Lung (tissue), 12 donors: ENCODE data around the gene CDK14. TPM values are rescaled to one million over a fixed set of nuclear protein-coding genes. Genes with fewer than 3 reads are reported as not detected.

Experiments
- ATAC-seq: fragments of 200-7000 bp; cut with Tn5 transposase; one replicate; pipeline ENCODE4 v1.9.1; 2020; ENCODE audit warnings: moderate number of reproducible peaks; ENCODE audit not compliant: insufficient read depth, low FRiP score
- DNase-seq, 3 donors: peaks; one replicate each; pipeline ENCODE4 v3.0.0-alpha.2; 2013 to 2017
- H3K27ac ChIP-seq, 2 donors: one replicate each; pipeline ENCODE4 v1.5.1; 2013; ENCODE audit warnings: mild to moderate bottlenecking in 2 of 2, moderate library complexity in 2 of 2, control low read depth in 1 of 2, inconsistent platforms in 1 of 2, low read depth in 1 of 2, low read length in 1 of 2
- H3K27me3 ChIP-seq, 3 donors: one replicate each; pipeline ENCODE4 v1.5.1; 2013; ENCODE audit warnings: low read length in 2 of 3; ENCODE audit not compliant: control insufficient read depth in 3 of 3, insufficient read depth in 3 of 3
- H3K36me3 ChIP-seq, 4 donors: one replicate each; pipeline ENCODE4 v1.5.1; 2013; ENCODE audit warnings: low read length in 4 of 4, mild to moderate bottlenecking in 1 of 4, moderate library complexity in 1 of 4; ENCODE audit not compliant: control insufficient read depth in 4 of 4, insufficient read depth in 4 of 4
- H3K4me1 ChIP-seq, 5 donors: one replicate each; pipeline ENCODE4 v1.5.1; 2013; ENCODE audit warnings: low read length in 5 of 5, mild to moderate bottlenecking in 2 of 5, moderate library complexity in 1 of 5; ENCODE audit not compliant: control insufficient read depth in 5 of 5, insufficient read depth in 5 of 5
- H3K4me3 ChIP-seq: one replicate; pipeline ENCODE4 v1.5.1; 2013; ENCODE audit warnings: mild to moderate bottlenecking, control low read depth, moderate library complexity
- H3K9ac ChIP-seq, 2 donors: one replicate each; pipeline ENCODE4 v1.5.1; 2013; ENCODE audit warnings: low read length in 2 of 2, control low read depth in 1 of 2; ENCODE audit not compliant: insufficient read depth in 1 of 2
- H3K9me3 ChIP-seq, 4 donors: one replicate each; pipeline ENCODE4 v1.5.1; 2013; ENCODE audit warnings: low read length in 3 of 4, mild to moderate bottlenecking in 1 of 4, moderate library complexity in 1 of 4; ENCODE audit not compliant: control insufficient read depth in 4 of 4, insufficient read depth in 3 of 4
- CTCF ChIP-seq: IDR thresholded peaks from 2 replicates; pipeline ENCODE4 v1.5.1; 2012; ENCODE audit warnings: mild to moderate bottlenecking; ENCODE audit errors: control extremely low read depth, extremely low read depth
- WGBS, 2 donors: extraction: QIAGEN DNeasy Blood & Tissue Kit; methylation state at CpG; one replicate each; pipeline ENCODE4 v1.1.7; 2013; 5-methylcytosine and 5-hydroxymethylcytosine counted together
- polyA plus RNA-seq, 2 donors: library from polyadenylated mRNA; stranded (reverse); fragments of 200-250 nt; gene quantifications; one replicate each; pipeline ENCODE4 v1.2.1, GENCODE V29; 2013
- total RNA-seq, 2 donors: library from RNA; depleted of rRNA in 1 of 2; stranded (reverse); fragments of >200 nt in 1 of 2; gene quantifications; one replicate each; pipeline ENCODE4 v1.2.1, GENCODE V29; 2014 to 2021
- donor health status: control.
- donor health status: control.
- donor health status: Bipolar disorder and iron deficiency.
- donor health status: healthy.
- donor health status: DM: yes; HTN: yes; CAD: no.

CDK14 gene
- total and polyA plus RNA-seq, 4 donors, result 4.3 to 117 (median 18.9) TPM

DNA sequence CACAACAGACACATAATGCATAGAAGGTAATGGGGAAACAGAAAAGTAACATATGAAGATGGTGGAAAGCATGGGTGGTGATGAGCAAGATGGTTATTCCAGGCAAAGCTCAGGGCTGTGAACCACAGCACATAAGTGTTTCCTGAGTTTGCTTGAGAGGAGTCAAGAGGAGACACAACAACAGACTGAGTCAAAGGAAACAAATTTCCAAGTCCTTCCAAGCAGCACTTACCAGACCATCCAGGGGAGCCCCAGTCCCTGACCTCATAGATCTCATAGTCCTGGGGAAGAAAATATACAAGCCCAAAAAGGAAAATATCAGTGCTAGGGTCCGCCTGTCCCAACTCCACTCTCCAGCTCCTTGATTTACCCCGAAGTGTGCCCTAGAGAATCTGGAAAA, 451.5 kb downstream of the CDK14 start:
- DNase-seq, result no peak
- ATAC-seq, result no peak
- Histone ChIP-seq H3K27ac (no peak overlapping the region), H3K27me3 (no peaks in the 10 kb centered on the region), H3K36me3 (peaks cover 0 to 3% (median 0%) of the 10 kb centered on the region in 4 donors), H3K9me3 (no peaks in the 10 kb centered on the region), H3K4me3 (no peak overlapping the region), H3K4me1 (peaks cover 0 to 40% (median 14%) of the 10 kb centered on the region in 5 donors), H3K9ac (no peak overlapping the region)
- WGBS, 2 donors, result 97 to 100% methylated on average over 2 of the region's 2 CpGs
- TF ChIP-seq CTCF, result no peak

DNA sequence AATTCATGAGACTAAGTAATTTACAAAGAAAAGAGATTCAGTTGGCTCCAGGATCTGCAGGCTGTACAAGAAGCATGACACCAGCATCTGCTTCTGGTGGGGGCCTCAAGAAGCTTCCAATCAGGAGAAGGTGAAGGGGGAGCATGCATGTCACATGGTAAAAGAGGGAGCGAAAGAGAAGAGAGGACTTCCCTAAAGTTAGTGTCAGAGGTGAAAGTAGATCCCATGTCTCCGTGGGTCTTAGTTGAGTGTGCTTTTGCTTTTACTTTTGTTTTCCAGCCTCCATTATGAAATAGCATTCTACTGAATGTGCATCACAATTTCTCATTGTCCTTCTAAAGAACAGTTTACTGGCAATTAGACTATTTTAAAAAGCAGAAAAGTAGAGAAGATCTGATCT, 454.6 kb downstream of the CDK14 start:
- Histone ChIP-seq H3K36me3 (peaks cover 0 to 3% (median 0%) of the 10 kb centered on the region in 4 donors), H3K9me3 (no peaks in the 10 kb centered on the region), H3K9ac (no peak overlapping the region), H3K27me3 (no peaks in the 10 kb centered on the region), H3K27ac (no peak overlapping the region), H3K4me1 (peaks cover 0 to 14% (median 6%) of the 10 kb centered on the region in 5 donors), H3K4me3 (no peak overlapping the region)
- DNase-seq (no peak), ATAC-seq (no peak)
- 41% methylated on average over 2 of the region's 2 CpGs for WGBS, 2 donors
- TF ChIP-seq CTCF, result no peak

DNA sequence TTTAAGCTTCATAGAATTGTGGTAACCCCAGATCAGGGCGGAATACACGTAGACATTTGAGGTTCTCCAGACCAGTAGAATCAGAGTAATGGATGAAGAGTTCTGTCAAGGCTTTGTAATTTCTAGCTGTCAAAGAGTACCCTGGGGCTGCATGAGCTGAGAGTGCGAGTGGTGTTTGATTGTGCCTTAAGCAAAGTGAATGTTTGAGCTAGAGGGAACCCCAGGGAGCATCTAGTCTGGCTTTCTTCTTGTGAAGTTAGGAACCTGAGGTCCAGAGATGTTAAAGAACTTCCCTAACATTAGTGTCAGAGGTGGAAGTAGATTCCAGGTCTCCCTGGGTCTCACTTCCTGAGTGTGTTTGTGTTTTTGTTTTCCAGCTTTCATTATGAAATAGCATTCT, 455.8 kb downstream of the CDK14 start:
- no peak overlapping the region for H3K9ac ChIP-seq
- H3K36me3 ChIP-seq, result peaks cover 0 to 3% (median 0%) of the 10 kb centered on the region in 4 donors
- ATAC-seq, result no peak
- H3K4me1 ChIP-seq, result peaks cover 0 to 6% (median 2%) of the 10 kb centered on the region in 5 donors
- H3K4me3 ChIP-seq, result no peak overlapping the region
- no peak overlapping the region for H3K27ac ChIP-seq
- H3K27me3 ChIP-seq, result no peaks in the 10 kb centered on the region
- no peak for DNase-seq
- TF ChIP-seq CTCF, result no peak
- H3K9me3 ChIP-seq, result no peaks in the 10 kb centered on the region
- WGBS, 2 donors, result 93 to 97% methylated on average over 3 of the region's 3 CpGs

DNA sequence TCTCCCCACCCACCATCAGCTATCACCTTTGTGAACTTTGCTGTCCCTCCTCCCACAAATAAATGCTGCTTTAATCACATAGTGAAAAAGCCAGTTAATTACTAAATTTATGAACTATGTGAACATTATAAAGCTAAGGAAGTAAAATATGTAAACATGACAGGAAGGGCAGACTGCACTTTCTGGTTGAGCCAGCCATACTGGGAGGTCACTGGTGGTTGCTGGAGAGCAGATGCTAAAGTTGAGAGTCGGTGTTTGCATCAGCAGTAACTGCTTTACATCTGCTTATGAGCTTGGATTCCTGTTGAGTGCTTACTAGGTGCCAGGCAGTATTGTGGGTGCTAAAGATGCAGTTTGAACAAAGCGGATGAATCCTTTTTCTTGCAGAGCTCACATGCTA, 458.3 kb downstream of the CDK14 start:
- no peak for TF ChIP-seq CTCF
- H3K27ac ChIP-seq, result no peak overlapping the region
- WGBS, 2 donors, result 84 to 87% methylated on average over 2 of the region's 2 CpGs
- H3K36me3 ChIP-seq, result no peaks in the 10 kb centered on the region
- ATAC-seq (no peak), DNase-seq (no peak)
- H3K27me3 ChIP-seq, result no peaks in the 10 kb centered on the region
- no peak overlapping the region for H3K9ac ChIP-seq
- H3K4me3 ChIP-seq, result no peak overlapping the region
- no peaks in the 10 kb centered on the region for H3K9me3 ChIP-seq
- H3K4me1 ChIP-seq, result peaks cover 0 to 6% (median 0%) of the 10 kb centered on the region in 5 donors
